GM21360 (cell line): ENCODE data around the gene ADAT2.
"Not testable (repeated sequence)": the region's sequence is repeated elsewhere in the genome, so short reads cannot be mapped to it uniquely, and the experiment has no call there.

Source experiments
- ATAC-seq: cut with Tn5 transposase; IDR thresholded peaks from one replicate; pipeline ENCODE4 v1.9.1; 2021; ENCODE audit warnings: mild to moderate bottlenecking, moderate library complexity; ENCODE audit not compliant: unreplicated experiment

ADAT2 gene

GRCh38 chr6:143450453-143451371 lies at the start of gene ADAT2, which contains the start of gene PEX3:
Gene ADAT2, minus strand, starts transcription at chr6:143450695. Its CDS starts 37 bp downstream, at chr6:143450658.
Gene PEX3, plus strand, starts transcription at chr6:143450805. Its CDS starts 238 bp downstream, at chr6:143451043.
- peak; percentile 98 for ATAC-seq

- ATAC-seq: no peak
Measured at GRCh38 chr6:143498428-143498827, 47.9 kb upstream of the ADAT2 start.

GRCh38 chr6:143496974-143497373 lies 46.5 kb upstream of the ADAT2 start:
- no peak for ATAC-seq

GRCh38 chr6:143490775-143491174 lies 40.3 kb upstream of the ADAT2 start:
- ATAC-seq: no peak

- ATAC-seq: no peak
Measured at GRCh38 chr6:143490244-143490643, 39.7 kb upstream of the ADAT2 start.

GRCh38 chr6:143486752-143487151 lies 36.3 kb upstream of the ADAT2 start:
- no peak for ATAC-seq

GRCh38 chr6:143485967-143486366 lies 35.5 kb upstream of the ADAT2 start:
- ATAC-seq: no peak

- ATAC-seq: no peak
Measured at GRCh38 chr6:143482593-143482992, 32.1 kb upstream of the ADAT2 start.

GRCh38 chr6:143478479-143479062 lies 28.1 kb upstream of the ADAT2 start:
- ATAC-seq: no peak

- no peak for ATAC-seq
Measured at GRCh38 chr6:143476545-143476944, 26.1 kb upstream of the ADAT2 start.

- ATAC-seq: no peak
Measured at GRCh38 chr6:143471822-143472221, 21.3 kb upstream of the ADAT2 start.

GRCh38 chr6:143468823-143469222 lies 18.3 kb upstream of the ADAT2 start:
- not testable (repeated sequence) for ATAC-seq

- no peak for ATAC-seq
Measured at GRCh38 chr6:143468026-143468425, 17.5 kb upstream of the ADAT2 start.

- ATAC-seq: no peak
Measured at GRCh38 chr6:143465546-143465945, 15.1 kb upstream of the ADAT2 start.

- ATAC-seq: no peak
Measured at GRCh38 chr6:143457563-143458359, 7.3 kb upstream of the ADAT2 start.

GRCh38 chr6:143451531-143451930 lies 1.0 kb upstream of the ADAT2 start:
- no peak for ATAC-seq

GRCh38 chr6:143449714-143450452 lies 612 bp downstream of the ADAT2 start:
- peak; percentile 6 for ATAC-seq

- no peak for ATAC-seq
Measured at GRCh38 chr6:143449082-143449713, 1.3 kb downstream of the ADAT2 start.

GRCh38 chr6:143447865-143448264 lies 2.6 kb downstream of the ADAT2 start:
- not testable (repeated sequence) for ATAC-seq

GRCh38 chr6:143443096-143443495 lies 7.4 kb downstream of the ADAT2 start:
- ATAC-seq: no peak
